ENCODE data around the gene CYP2W1. TPM values are rescaled to one million over a fixed set of nuclear protein-coding genes. Genes with fewer than 3 reads are reported as not detected.
A peak's percentile ranks its signal among the peaks of the same experiment; 100 is the strongest.

The CYP2W1 gene
- total RNA-seq, 1 donor from 2014 or later: not detected

DNA sequence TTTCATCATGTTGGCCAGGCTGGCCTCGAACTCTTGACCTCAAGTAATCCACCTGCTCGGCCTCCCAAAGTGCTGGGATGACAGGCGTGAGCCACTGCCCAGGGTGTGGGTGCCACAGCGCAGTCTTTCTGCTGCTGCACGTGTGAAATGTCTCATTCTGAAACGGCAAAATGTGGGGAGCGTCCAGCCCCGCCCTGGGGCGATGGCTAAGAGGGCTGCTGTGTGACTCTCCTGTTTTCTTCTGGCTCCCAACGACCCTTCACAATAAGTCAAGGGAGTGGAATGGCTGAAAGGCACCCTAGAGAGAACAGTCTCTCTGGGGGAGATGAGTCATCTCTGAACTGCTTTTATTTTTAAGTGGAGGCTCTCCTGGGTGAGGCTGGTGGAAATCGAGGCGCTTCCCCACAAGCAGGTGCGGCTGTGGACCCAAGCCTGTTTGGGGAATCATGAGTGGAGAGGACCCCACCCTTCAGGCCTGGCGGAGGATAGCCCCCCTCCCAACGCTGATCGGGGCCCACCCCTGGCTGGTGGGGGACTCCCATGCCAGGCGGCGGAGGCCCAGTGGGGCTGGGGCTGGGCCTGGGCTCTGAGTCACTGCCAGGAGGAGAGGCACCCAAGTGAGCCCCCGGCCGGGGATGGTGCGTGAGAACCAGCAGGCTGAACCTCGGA, 46.5 kb upstream of the CYP2W1 start:
- Histone ChIP-seq H3K36me3 (ENCODE audit: insufficient read depth, low read length) (no peaks in the 10 kb centered on the region), H2AFZ (ENCODE audit: low read depth, low read length) (no peak overlapping the region), H3K4me2 (ENCODE audit: low read length) (peak overlapping the region; percentile 50), H4K20me1 (ENCODE audit: insufficient read depth, low read length) (no peaks in the 10 kb centered on the region), H3K4me1 (ENCODE audit: insufficient read depth, low read length) (no peaks in the 10 kb centered on the region), H3K9ac (ENCODE audit: low read length) (no peak overlapping the region), H3K27ac (ENCODE audit: low read depth, low read length) (no peak overlapping the region), H3K27me3 (ENCODE audit: insufficient read depth, low read length) (peaks cover 2% of the 10 kb centered on the region), H3K4me3 (ENCODE audit: insufficient read depth, low read depth, low read length) (no peak overlapping the region), H3K79me2 (ENCODE audit: insufficient read depth, low read length) (no peaks in the 10 kb centered on the region), H3K9me3 (ENCODE audit: insufficient read depth, low read depth, low read length) (peaks cover 4% of the 10 kb centered on the region)
- Mint-ChIP-seq H3K4me3 (ENCODE audit: unreplicated experiment) (no peak overlapping the region), H3K9me3 (ENCODE audit: unreplicated experiment) (peaks cover 7% of the 10 kb centered on the region), H3K36me3 (ENCODE audit: low read depth, unreplicated experiment) (peaks cover 6% of the 10 kb centered on the region), H3K27ac (ENCODE audit: unreplicated experiment) (no peak overlapping the region), H3K27me3 (ENCODE audit: low read depth, unreplicated experiment) (peaks cover 13% of the 10 kb centered on the region), H3K4me1 (ENCODE audit: low read depth, unreplicated experiment) (peaks cover 6% of the 10 kb centered on the region)
- peak; percentile 32 for DNase-seq (ENCODE audit: low read depth)
- FAIRE-seq: no peak
- TF ChIP-seq, protein P1, sequence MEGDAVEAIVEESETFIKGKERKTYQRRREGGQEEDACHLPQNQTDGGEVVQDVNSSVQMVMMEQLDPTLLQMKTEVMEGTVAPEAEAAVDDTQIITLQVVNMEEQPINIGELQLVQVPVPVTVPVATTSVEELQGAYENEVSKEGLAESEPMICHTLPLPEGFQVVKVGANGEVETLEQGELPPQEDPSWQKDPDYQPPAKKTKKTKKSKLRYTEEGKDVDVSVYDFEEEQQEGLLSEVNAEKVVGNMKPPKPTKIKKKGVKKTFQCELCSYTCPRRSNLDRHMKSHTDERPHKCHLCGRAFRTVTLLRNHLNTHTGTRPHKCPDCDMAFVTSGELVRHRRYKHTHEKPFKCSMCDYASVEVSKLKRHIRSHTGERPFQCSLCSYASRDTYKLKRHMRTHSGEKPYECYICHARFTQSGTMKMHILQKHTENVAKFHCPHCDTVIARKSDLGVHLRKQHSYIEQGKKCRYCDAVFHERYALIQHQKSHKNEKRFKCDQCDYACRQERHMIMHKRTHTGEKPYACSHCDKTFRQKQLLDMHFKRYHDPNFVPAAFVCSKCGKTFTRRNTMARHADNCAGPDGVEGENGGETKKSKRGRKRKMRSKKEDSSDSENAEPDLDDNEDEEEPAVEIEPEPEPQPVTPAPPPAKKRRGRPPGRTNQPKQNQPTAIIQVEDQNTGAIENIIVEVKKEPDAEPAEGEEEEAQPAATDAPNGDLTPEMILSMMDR (IDR thresholded peaks at IDR 0.05; ENCODE audit: insufficient read depth, low read depth, low read length): no peak
- no peak for TF ChIP-seq EZH2 (IDR thresholded peaks at IDR 0.05; ENCODE audit: insufficient read depth, low read length)

DNA sequence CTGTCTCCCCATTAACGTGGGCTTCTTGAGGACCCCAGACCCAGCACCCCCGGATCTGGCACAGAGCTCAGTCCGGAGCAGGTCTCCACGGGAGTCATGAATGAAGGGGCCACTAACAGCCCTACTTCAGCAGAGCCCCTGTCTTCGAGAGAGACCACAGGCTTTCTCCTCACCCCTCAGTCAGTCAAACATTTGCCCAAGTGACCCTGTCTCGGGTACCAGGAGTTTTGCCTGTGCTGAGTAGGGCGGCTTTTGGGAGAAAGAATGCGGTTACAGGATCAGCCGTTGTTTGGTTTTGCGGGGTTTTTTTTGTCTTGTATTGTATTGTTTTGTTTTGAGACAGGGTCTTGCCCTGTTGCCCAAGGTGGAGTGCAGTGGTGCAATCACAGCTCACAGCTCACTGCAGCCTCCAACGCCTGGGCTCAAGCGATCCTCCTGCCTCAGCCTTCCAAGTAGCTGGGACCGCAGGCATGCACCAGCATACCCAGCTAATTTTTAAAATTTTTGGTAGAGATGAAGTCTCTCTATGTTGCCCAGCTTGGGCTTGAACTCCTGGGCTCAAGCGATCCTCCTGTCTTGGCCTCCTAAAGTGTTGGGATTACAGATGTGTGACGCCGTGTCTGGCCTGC, 45.0 kb upstream of the CYP2W1 start:
- H3K27ac ChIP-seq (ENCODE audit: low read depth, low read length): no peak overlapping the region
- Mint-ChIP-seq H3K36me3 (ENCODE audit: low read depth, unreplicated experiment) (peaks cover 6% of the 10 kb centered on the region), H3K27me3 (ENCODE audit: low read depth, unreplicated experiment) (peaks cover 20% of the 10 kb centered on the region), H3K4me3 (ENCODE audit: unreplicated experiment) (no peak overlapping the region), H3K27ac (ENCODE audit: unreplicated experiment) (no peak overlapping the region), H3K9me3 (ENCODE audit: unreplicated experiment) (peaks cover 11% of the 10 kb centered on the region), H3K4me1 (ENCODE audit: low read depth, unreplicated experiment) (peaks cover 6% of the 10 kb centered on the region)
- H3K79me2 ChIP-seq (ENCODE audit: insufficient read depth, low read length): no peaks in the 10 kb centered on the region
- H3K36me3 ChIP-seq (ENCODE audit: insufficient read depth, low read length): no peaks in the 10 kb centered on the region
- H3K4me3 ChIP-seq (ENCODE audit: insufficient read depth, low read depth, low read length): no peak overlapping the region
- peaks cover 4% of the 10 kb centered on the region for H3K9me3 ChIP-seq (ENCODE audit: insufficient read depth, low read depth, low read length)
- TF ChIP-seq EZH2 (IDR thresholded peaks at IDR 0.05; ENCODE audit: insufficient read depth, low read length): no peak
- TF ChIP-seq, protein P1 (IDR thresholded peaks at IDR 0.05; ENCODE audit: insufficient read depth, low read depth, low read length): no peak
- H3K4me1 ChIP-seq (ENCODE audit: insufficient read depth, low read length): no peaks in the 10 kb centered on the region
- H4K20me1 ChIP-seq (ENCODE audit: insufficient read depth, low read length): no peaks in the 10 kb centered on the region
- no peak overlapping the region for H3K4me2 ChIP-seq (ENCODE audit: low read length)
- FAIRE-seq (no peak), DNase-seq (ENCODE audit: low read depth) (no peak)
- peaks cover 8% of the 10 kb centered on the region for H3K27me3 ChIP-seq (ENCODE audit: insufficient read depth, low read length)
- H3K9ac ChIP-seq (ENCODE audit: low read length): no peak overlapping the region
- H2AFZ ChIP-seq (ENCODE audit: low read depth, low read length): no peak overlapping the region
